GM19035 (cell line): ENCODE measurements around the gene ASB15.
A peak's percentile ranks its signal among the peaks of the same experiment; 100 is the strongest.
"Not testable (repeated sequence)": the region's sequence is repeated elsewhere in the genome, so short reads cannot be mapped to it uniquely, and the experiment has no call there.

Source experiments
- ATAC-seq: cut with Tn5 transposase; IDR thresholded peaks from one replicate; pipeline ENCODE4 v1.9.1; 2021; ENCODE audit not compliant: unreplicated experiment

ASB15 gene

GRCh38 chr7:123601530-123601929, at the start of gene ASB15:
TSS of gene ASB15 (plus strand) at chr7:123601821. CDS start at chr7:123614503, 12,682 bp downstream.
- no peak for ATAC-seq

DNA sequence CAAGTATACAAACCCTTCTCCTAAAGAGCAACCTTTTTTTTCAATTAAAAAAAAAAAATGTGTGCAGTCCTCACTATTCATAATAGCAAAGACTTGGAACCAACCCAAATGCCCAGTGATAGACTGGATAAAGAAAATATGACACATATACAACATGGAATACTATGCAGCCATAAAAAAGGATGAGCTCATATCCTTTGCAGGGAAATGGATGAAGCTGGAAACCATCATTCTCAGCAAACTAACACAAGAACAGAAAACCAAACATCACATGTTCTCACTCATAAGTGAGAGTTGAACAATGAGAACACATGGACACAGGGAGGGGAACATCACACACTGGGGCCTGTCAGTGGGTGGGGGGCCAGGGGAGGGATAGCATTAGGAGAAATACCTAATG, 49.5 kb upstream of the ASB15 start:
- ATAC-seq = not testable (repeated sequence)

DNA sequence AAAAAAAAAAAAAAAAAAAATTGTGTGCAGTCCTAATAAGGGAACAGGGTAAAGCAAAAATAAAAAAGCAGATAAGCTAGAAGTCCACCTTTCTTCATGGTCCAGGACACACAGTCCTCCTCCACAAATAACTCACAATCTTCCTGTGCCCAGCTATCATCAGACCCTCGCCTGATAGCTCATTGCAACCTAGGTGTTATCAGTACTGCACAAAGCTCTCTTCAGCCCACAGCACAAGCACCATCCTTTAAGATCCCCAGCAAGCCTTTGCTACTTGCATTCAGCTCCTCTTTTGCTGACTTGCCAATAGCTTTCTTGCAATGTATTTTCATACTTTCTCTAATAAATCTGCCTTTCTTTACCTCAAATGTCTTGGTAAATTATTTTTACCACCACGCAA, 49.0 kb upstream of the ASB15 start:
- ATAC-seq = no peak

DNA sequence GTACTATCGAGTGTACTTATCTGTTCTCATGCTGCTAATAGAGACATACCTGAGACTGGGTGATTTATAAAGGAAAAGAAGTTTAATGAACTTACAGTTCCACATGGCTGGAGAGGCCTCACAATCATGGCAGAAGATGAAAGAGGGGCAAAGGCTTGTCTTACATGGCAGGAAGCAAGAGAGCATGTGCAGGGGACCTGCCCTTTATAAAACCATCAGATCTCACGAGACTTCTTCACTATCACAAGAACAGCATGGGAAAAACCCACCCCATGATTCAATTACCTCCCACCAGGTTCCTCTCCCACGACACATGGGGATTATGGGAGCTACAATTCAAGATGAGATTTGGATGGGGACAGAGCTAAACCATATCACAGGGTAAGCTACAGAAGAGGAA, 48.5 kb upstream of the ASB15 start:
- no peak for ATAC-seq

DNA sequence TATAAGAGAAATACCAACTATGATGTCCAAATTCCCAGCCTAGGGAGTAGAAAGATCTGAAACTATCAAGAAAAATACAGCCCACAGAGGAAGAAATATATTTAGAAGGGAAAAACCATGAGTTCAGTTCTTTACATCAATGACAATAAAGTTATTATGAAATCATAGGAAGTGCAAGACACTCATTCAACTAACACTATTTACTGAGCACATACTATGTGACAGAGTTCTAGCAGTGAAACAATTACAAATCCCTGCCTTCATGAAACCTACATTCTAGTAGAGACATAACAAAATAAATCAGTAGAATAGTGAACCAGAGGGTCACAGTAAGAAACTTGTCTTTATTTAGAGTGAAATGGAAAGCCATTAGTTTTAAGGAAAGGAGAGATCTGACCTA, 46.1 kb upstream of the ASB15 start:
- ATAC-seq = no peak

DNA sequence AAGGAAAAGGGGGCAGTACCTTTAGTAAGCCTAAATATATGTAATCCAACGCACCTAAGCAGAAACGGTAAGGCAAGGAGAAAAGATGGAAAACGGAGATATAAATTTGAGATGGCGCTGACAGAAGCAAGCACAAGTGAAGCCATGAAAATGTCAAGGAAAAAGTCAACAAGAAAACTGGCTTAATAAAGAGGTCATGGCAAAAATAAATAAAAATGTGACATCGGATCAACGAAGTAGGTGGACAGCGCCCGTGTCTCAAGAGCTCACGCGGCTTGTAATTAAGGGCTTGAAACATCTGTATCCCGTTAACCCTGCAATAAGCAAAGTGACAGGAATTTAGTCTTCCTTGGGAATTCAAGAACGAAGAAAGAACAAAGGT, 44.6 kb upstream of the ASB15 start:
- no peak for ATAC-seq

GRCh38 chr7:123557398-123558288, 44.0 kb upstream of the ASB15 start, which contains the start of gene NDUFA5:
TSS of gene NDUFA5 (minus strand) at chr7:123557818. CDS start at chr7:123557795, 23 bp downstream.
- ATAC-seq = peak; percentile 99

- no peak for ATAC-seq
These were observed 43.2 kb upstream of the ASB15 start for GRCh38 chr7:123558289-123558874.

DNA sequence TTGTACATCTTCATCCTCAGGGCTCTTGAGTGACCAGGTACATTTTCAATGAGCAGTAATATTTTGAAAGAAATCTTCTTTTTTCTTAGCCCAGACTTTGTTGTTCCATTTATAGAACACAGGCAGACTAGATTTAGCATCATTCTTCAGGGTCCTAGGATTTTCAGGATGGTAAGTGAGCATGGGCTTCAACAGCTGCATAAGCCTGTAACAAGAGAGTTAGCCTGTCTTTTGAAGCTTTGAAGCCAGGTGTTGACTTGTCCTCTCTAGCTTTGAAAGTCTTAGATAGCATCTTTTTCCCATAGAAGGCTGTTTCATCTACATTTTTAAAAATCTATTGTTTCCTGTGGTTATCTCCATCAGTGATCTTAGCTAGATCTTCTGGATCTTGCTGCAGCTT, 39.5 kb upstream of the ASB15 start:
- ATAC-seq = no peak

DNA sequence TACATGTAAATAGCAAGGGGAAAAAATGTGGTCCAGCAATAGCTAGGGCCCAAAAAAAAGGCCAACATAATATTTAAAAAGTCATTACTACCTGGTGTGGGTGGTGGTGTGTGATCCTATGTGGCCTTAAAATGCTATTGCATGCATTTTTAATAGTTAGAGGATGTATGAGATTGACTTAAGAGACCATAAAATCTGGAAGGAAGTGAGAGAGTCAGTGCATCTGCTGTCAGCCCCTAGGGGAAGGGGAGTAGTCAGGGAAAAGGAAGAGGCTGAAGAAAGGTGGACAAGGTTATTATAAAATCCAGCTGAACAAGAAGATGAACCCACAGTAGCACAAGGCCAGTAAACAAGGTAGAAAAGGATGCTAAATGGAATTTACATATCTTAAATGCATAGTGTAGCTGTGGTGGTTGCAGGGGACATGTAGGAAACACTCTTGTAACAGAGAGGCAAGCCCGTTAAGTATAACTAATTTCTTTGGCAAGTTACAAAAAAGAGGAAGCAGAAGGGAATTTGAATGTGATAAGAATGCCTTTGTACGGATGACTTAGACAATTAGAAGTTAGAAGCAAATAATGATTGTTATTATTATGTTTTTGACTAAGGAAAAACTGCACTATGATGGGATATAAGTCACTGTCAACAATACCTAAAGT, 32.1 kb upstream of the ASB15 start:
- no peak for ATAC-seq

DNA sequence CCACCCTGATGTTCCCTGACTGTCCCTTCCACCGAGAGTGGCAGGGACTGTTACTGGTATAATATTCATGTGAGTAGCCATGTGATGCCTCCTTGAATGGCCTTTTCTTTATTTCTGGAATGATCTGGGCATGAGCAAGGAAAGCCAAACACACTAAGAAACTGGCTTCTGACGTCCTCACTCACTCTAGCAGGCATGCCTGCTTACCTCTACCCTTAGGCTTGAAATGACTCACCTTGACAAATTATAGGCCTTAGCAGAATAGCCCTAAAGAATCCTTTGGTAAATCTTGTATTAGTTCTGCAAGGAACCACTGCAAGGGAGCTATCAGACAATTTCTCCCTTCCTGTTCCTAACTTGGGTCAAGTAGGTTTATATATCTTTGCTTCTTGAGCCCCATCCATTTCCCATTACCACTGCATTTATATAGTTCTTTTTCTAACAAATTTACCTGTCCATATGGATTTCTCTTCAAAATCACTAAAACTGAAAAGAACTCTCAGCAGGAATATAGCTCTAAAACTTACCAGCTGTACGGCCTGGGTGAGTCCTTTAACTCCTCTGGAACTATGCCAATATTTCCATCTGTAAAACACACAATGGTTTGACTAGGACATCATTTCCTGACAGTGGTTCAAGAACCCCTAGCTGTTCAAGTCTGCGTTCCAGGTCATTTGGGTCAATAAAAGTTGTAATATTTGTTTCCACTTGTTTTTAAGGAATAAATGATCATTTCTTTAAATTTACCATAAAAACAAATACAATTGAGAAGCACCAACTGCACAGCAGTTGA, 31.0 kb upstream of the ASB15 start:
- no peak for ATAC-seq

- ATAC-seq = no peak
These were observed 30.4 kb upstream of the ASB15 start for GRCh38 chr7:123571187-123571586.

- ATAC-seq = no peak
These were observed 29.9 kb upstream of the ASB15 start for GRCh38 chr7:123571684-123572083.

DNA sequence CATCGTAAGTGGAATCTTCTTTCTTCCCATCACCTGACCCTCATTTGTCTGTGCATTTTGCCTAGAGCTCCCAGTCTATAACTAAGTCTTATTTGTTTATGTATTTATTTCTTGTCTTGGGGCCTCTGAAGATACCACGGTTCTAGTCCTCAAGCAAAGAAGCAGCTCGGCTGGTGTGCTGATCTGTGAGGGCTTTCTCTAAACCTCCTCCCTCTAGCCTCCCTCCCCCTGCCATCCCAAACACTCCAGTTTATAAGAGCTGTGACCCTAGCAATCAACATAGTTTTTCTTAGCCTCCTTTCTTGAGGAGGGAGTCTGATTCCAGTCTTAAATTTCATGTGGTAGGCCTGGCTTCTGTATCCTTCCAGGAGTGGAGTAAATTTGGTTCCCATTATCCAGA, 28.3 kb upstream of the ASB15 start:
- no peak for ATAC-seq

DNA sequence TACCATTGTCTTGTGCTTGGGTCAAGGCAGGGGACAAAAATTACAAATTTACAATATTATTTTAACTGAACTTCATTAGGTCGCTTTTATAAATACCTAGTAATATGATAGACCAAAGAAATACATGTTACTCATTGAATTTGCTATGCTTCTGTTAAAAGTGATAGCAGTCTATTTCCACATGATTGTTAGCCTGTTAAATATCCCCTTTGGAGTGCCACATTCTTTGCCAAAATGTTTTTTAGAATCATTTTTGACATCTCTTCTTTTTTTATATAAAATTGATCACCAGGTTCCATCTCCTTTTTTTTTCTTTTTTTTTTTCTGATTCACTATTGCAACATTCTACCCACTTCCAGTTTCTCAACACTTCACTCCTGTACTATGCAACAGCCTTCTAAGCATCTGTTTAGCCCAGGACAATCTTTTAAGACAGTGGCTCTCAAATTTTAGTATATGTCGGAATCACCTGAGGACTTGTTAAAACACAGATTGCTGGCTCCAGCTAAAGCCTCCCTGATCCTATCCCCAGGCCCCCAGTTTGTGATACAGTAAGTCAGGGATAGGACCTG, 27.6 kb upstream of the ASB15 start:
- no peak for ATAC-seq

DNA sequence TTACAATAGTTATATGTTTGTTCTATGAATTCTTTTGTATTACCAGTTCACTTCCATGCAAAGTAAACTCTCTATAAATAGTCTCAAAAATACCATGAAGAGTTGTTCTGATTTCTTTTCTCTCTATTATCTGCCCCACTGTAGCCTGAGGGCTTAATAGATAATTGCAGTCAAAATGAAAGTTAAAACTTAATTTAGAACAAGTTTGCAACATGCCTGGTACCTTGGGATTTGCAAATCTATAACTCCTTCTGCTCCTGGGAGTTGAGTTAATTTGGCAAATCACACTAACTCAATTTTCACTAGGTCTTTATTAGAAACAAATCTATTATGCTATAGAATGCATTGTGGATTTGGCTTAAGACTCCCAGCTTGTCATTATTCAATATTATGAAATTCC, 22.2 kb upstream of the ASB15 start:
- no peak for ATAC-seq

DNA sequence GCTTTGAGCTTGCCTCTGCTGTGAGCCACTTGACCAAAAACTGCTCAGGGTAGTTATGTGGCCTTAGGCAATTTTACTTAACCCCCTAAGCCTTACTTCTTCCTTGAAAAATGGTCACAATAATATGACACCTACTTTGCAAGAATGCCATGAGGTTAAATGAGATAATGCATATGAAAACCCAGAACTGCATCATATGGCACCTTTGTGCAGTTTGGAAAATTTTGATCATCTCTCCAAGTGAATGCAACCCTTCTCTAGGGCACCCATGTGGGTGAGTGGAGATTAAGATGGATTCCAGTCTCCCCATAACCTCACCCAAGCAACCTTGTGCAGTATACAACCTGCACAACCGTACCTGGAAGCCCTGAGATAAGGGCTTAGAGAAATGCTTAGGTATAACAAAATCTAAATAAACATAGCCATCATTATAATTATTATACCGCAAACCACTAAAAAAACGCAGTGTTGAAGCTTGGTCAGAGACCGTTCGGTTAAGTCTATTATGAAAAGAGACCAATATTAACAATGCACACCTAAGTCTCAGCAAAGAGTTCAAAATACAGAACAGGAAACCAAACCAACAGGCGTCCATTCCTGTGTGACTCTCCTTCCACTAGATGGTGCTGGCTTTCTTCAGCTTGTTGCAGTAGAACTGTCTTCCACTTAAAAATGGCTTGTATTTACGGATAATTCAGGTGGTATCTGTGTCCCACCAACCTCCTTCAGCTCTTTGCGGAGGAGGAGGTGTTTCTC, 21.0 kb upstream of the ASB15 start:
- ATAC-seq = peak; percentile 93

- no peak for ATAC-seq
These were observed 20.5 kb upstream of the ASB15 start for GRCh38 chr7:123581162-123581459.

GRCh38 chr7:123583821-123584220, 17.8 kb upstream of the ASB15 start:
- ATAC-seq = no peak

DNA sequence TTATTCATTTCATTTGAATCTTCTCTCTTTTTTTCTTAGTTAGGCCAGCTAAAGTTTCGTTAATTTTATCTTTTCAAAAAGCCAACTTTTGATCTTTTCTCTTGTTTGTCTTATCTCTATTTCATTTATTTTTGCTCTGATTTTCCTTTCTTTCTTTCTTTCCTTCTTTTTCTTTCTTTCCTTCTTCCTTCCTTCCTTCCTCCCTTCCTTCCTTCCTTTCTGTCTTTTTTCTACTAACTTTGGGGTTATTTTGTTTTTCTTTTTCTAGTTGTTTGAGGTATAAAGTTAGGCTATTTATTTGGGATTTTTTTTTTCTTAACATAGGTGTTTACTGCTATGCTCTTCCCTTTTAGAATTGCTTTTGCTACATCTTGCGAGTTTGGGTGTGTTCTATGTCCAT, 13.2 kb upstream of the ASB15 start:
- ATAC-seq = no peak
